Measurements from ENCODE around the gene PRRG1.
"Not testable (repeated sequence)": the region's sequence is repeated elsewhere in the genome, so short reads cannot be mapped to it uniquely, and the experiment has no call there.

PRRG1 gene

GRCh38 chrX:37485429-37485828 lies 136.3 kb downstream of the PRRG1 start:
- no peak overlapping the region for H3K9ac ChIP-seq
- H3K4me3 ChIP-seq (ENCODE audit: low read depth, low read length): no peak overlapping the region
- H3K9me3 ChIP-seq (ENCODE audit: control insufficient read depth, low read length): no peaks in the 10 kb centered on the region
- no peak for TF ChIP-seq CTCF (IDR thresholded peaks at IDR 0.05)
- H3K27ac ChIP-seq: no peak overlapping the region
- no peak overlapping the region for H2AFZ ChIP-seq
- H3K79me2 ChIP-seq: no peaks in the 10 kb centered on the region
- no peaks in the 10 kb centered on the region for H3K4me1 ChIP-seq
- no peaks in the 10 kb centered on the region for H3K36me3 ChIP-seq (ENCODE audit: control insufficient read depth, insufficient read depth, low read length)
- no peaks in the 10 kb centered on the region for H3K27me3 ChIP-seq (ENCODE audit: control insufficient read depth, insufficient read depth, low read length)
- H3K4me2 ChIP-seq (ENCODE audit: low read length): no peak overlapping the region

- no peak overlapping the region for H3K4me3 ChIP-seq (ENCODE audit: low read depth, low read length)
Observed at GRCh38 chrX:37487271-37487670, 138.1 kb downstream of the PRRG1 start.

GRCh38 chrX:37488323-37488722 lies 139.2 kb downstream of the PRRG1 start:
- no peak for TF ChIP-seq CTCF (IDR thresholded peaks at IDR 0.05)
- no peaks in the 10 kb centered on the region for H3K36me3 ChIP-seq (ENCODE audit: control insufficient read depth, insufficient read depth, low read length)

More at GRCh38 chrX:37487271-37487670, 138.1 kb downstream of the PRRG1 start:
- no peaks in the 10 kb centered on the region for H3K79me2 ChIP-seq
- no peaks in the 10 kb centered on the region for H3K9me3 ChIP-seq (ENCODE audit: control insufficient read depth, low read length)
- H3K36me3 ChIP-seq (ENCODE audit: control insufficient read depth, insufficient read depth, low read length): no peaks in the 10 kb centered on the region
- no peak overlapping the region for H3K9ac ChIP-seq
- no peak overlapping the region for H2AFZ ChIP-seq
- no peak overlapping the region for H3K27ac ChIP-seq
- no peaks in the 10 kb centered on the region for H3K27me3 ChIP-seq (ENCODE audit: control insufficient read depth, insufficient read depth, low read length)
- H3K4me1 ChIP-seq: no peaks in the 10 kb centered on the region
- H3K4me2 ChIP-seq (ENCODE audit: low read length): no peak overlapping the region
- TF ChIP-seq CTCF (IDR thresholded peaks at IDR 0.05): no peak

GRCh38 chrX:37491686-37492085 lies 142.5 kb downstream of the PRRG1 start:
- Histone ChIP-seq H3K36me3 (ENCODE audit: control insufficient read depth, insufficient read depth, low read length) (no peaks in the 10 kb centered on the region), H3K4me1 (no peaks in the 10 kb centered on the region), H3K27ac (no peak overlapping the region), H3K27me3 (ENCODE audit: control insufficient read depth, insufficient read depth, low read length) (no peaks in the 10 kb centered on the region), H3K9me3 (ENCODE audit: control insufficient read depth, low read length) (no peaks in the 10 kb centered on the region), H3K9ac (no peak overlapping the region), H3K79me2 (no peaks in the 10 kb centered on the region), H2AFZ (no peak overlapping the region), H3K4me3 (ENCODE audit: low read depth, low read length) (no peak overlapping the region), H3K4me2 (ENCODE audit: low read length) (no peak overlapping the region)
- no peak for TF ChIP-seq CTCF (IDR thresholded peaks at IDR 0.05)

More at GRCh38 chrX:37488323-37488722, 139.2 kb downstream of the PRRG1 start:
- Histone ChIP-seq H3K9ac (no peak overlapping the region), H3K27ac (no peak overlapping the region), H3K79me2 (no peaks in the 10 kb centered on the region), H3K4me2 (ENCODE audit: low read length) (no peak overlapping the region), H3K27me3 (ENCODE audit: control insufficient read depth, insufficient read depth, low read length) (no peaks in the 10 kb centered on the region), H3K4me3 (ENCODE audit: low read depth, low read length) (no peak overlapping the region), H2AFZ (no peak overlapping the region), H3K9me3 (ENCODE audit: control insufficient read depth, low read length) (no peaks in the 10 kb centered on the region), H3K4me1 (no peaks in the 10 kb centered on the region)

- H3K4me2 ChIP-seq (ENCODE audit: low read length); H3K4me3 ChIP-seq (ENCODE audit: low read depth, low read length); H3K27ac ChIP-seq; H2AFZ ChIP-seq; H3K27me3 ChIP-seq (ENCODE audit: control insufficient read depth, insufficient read depth, low read length); H3K79me2 ChIP-seq; H3K4me1 ChIP-seq; H3K36me3 ChIP-seq (ENCODE audit: control insufficient read depth, insufficient read depth, low read length); H3K9ac ChIP-seq; H3K9me3 ChIP-seq (ENCODE audit: control insufficient read depth, low read length): not testable (repeated sequence)
Observed at GRCh38 chrX:37495760-37496159, 146.6 kb downstream of the PRRG1 start.

- not testable (repeated sequence) for H3K79me2 ChIP-seq; H3K27me3 ChIP-seq (ENCODE audit: control insufficient read depth, insufficient read depth, low read length); H3K9me3 ChIP-seq (ENCODE audit: control insufficient read depth, low read length); H2AFZ ChIP-seq; H3K27ac ChIP-seq; H3K4me1 ChIP-seq; H3K4me2 ChIP-seq (ENCODE audit: low read length); H3K9ac ChIP-seq; H3K4me3 ChIP-seq (ENCODE audit: low read depth, low read length); H3K36me3 ChIP-seq (ENCODE audit: control insufficient read depth, insufficient read depth, low read length)
Observed at GRCh38 chrX:37497126-37497525, 148.0 kb downstream of the PRRG1 start.

- not testable (repeated sequence) for H3K4me1 ChIP-seq; H3K4me2 ChIP-seq (ENCODE audit: low read length); H3K27me3 ChIP-seq (ENCODE audit: control insufficient read depth, insufficient read depth, low read length); H2AFZ ChIP-seq; H3K9ac ChIP-seq; H3K9me3 ChIP-seq (ENCODE audit: control insufficient read depth, low read length); H3K79me2 ChIP-seq; H3K4me3 ChIP-seq (ENCODE audit: low read depth, low read length); H3K27ac ChIP-seq; H3K36me3 ChIP-seq (ENCODE audit: control insufficient read depth, insufficient read depth, low read length)
Observed at GRCh38 chrX:37498323-37498722, 149.2 kb downstream of the PRRG1 start.

- H3K79me2 ChIP-seq; H3K36me3 ChIP-seq (ENCODE audit: control insufficient read depth, insufficient read depth, low read length); H2AFZ ChIP-seq; H3K4me1 ChIP-seq; H3K9me3 ChIP-seq (ENCODE audit: control insufficient read depth, low read length); H3K27me3 ChIP-seq (ENCODE audit: control insufficient read depth, insufficient read depth, low read length); H3K4me3 ChIP-seq (ENCODE audit: low read depth, low read length); H3K4me2 ChIP-seq (ENCODE audit: low read length); H3K27ac ChIP-seq; H3K9ac ChIP-seq: not testable (repeated sequence)
Observed at GRCh38 chrX:37499649-37500048, 150.5 kb downstream of the PRRG1 start.

Data from parathyroid adenoma (tissue), 2 donors.